Fibroblast of lung (primary cell): ENCODE results near the gene BRAF.

ENCODE experiments used
- EZH2 ChIP-seq: IDR thresholded peaks from 2 replicates; pipeline ENCODE4 v1.5.1; 2012; ENCODE audit warnings: low read length, control low read depth, mild to moderate bottlenecking; ENCODE audit errors: missing control alignments
- TF ChIP-seq, protein P1 (sequence below), 2 donors: IDR thresholded peaks in 1 of 2; conservative IDR thresholded peaks in 1 of 2; 1 replicate in 1 of 2; 2 replicates in 1 of 2; pipeline ENCODE4 v1.5.1; 2011 to 2012; ENCODE audit warnings: low read length in 2 of 2, control low read depth in 1 of 2, inconsistent platforms in 1 of 2, low read depth in 1 of 2, mild to moderate bottlenecking in 1 of 2

DNA sequence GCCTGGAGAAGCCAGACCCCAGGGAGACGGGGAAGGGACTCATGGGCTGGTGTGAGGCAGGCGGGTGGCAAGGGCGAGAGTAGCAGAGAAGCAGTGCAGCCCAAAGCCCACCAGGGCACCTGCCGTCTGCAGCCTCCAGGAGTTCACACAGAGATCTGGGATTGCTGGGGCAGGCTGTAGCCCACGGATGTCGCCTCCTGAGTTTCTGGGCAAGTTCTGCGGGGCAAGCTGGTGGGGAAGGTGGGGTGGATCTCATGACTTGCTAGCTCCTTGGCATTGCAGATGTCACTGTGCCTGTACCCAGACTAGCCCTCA lies 246.0 kb downstream of the BRAF start:
- TF ChIP-seq, protein P1, sequence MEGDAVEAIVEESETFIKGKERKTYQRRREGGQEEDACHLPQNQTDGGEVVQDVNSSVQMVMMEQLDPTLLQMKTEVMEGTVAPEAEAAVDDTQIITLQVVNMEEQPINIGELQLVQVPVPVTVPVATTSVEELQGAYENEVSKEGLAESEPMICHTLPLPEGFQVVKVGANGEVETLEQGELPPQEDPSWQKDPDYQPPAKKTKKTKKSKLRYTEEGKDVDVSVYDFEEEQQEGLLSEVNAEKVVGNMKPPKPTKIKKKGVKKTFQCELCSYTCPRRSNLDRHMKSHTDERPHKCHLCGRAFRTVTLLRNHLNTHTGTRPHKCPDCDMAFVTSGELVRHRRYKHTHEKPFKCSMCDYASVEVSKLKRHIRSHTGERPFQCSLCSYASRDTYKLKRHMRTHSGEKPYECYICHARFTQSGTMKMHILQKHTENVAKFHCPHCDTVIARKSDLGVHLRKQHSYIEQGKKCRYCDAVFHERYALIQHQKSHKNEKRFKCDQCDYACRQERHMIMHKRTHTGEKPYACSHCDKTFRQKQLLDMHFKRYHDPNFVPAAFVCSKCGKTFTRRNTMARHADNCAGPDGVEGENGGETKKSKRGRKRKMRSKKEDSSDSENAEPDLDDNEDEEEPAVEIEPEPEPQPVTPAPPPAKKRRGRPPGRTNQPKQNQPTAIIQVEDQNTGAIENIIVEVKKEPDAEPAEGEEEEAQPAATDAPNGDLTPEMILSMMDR (conservative IDR thresholded peaks at IDR 0.05 in 1 of 2, IDR thresholded peaks at IDR 0.05 in 1 of 2; ENCODE audit: low read depth in 1 of 2, low read length in 2 of 2): no peak
- TF ChIP-seq EZH2: no peak
